HG03439 (cell line): ENCODE results near the gene ZNRD2.

Source experiments
- ATAC-seq: cut with Tn5 transposase; IDR thresholded peaks from one replicate; pipeline ENCODE4 v1.9.1; 2021; ENCODE audit warnings: mild to moderate bottlenecking, moderate library complexity; ENCODE audit not compliant: unreplicated experiment

ZNRD2 gene

DNA sequence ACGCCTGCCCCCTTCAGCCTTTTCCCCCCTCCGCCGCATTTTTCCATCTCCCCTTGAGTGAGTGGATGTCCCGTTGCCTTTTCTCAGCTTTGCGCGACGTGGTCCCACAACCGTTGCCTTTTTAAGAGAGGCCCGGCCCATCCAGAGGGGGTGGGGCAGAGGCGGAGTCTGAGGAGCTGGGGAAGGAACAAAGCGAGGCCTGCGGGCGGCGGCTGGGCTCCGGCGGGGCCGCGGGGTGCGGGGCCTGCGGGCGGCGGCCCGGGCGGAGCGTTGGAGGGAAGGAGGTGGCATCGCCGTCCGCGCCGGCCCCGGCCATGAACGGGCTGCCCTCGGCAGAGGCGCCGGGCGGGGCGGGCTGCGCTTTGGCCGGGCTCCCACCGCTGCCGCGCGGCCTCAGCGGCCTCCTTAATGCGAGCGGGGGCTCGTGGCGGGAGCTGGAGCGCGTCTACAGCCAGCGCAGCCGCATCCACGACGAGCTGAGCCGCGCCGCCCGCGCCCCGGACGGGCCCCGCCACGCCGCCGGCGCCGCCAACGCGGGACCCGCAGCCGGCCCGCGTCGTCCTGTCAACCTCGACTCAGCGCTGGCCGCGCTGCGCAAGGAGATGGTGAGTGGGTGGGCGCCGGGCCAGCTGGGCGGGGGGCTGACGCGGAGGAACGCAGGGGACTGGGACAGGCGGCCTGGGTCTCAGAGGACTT is 2.2 kb downstream of the ZNRD2 start, which contains the start of gene FAM89B:
TSS of gene FAM89B (plus strand) at position 183 of the 696 bp plus-strand sequence. CDS start at position 315, 132 bp downstream.
- ATAC-seq, result no peak

DNA sequence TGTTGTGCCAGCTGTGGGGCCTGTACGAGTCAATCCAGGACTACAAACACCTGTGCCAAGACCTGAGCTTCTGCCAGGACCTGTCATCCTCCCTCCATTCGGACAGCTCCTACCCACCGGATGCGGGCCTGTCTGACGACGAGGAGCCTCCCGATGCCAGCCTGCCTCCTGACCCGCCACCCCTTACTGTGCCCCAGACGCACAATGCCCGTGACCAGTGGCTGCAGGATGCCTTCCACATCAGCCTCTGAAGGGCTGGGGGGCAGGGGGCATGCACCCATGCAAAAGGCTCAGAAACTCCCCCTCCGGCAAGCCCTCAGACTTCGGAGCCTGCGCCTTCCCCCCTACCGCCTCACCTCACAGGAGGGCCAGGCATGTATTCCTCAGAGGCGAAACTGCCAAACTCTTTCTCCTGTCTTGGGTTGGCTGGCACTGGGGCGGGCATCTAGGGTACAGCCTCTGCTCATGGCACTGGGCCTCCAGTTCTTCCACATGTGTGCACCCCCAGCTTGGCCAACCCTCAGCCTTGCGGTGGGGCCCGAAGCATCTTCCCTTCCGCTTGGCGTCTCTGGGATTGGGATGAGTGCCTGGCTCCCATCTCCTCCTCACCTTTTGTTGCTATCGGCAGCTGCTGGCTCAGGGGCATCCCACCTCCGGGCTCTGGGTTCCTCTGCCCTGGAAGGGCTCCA is 3.3 kb downstream of the ZNRD2 start:
- no peak for ATAC-seq

- ATAC-seq, result peak; percentile 27
Measured at GRCh38 chr11:65574109-65574810, 4.0 kb downstream of the ZNRD2 start.

DNA sequence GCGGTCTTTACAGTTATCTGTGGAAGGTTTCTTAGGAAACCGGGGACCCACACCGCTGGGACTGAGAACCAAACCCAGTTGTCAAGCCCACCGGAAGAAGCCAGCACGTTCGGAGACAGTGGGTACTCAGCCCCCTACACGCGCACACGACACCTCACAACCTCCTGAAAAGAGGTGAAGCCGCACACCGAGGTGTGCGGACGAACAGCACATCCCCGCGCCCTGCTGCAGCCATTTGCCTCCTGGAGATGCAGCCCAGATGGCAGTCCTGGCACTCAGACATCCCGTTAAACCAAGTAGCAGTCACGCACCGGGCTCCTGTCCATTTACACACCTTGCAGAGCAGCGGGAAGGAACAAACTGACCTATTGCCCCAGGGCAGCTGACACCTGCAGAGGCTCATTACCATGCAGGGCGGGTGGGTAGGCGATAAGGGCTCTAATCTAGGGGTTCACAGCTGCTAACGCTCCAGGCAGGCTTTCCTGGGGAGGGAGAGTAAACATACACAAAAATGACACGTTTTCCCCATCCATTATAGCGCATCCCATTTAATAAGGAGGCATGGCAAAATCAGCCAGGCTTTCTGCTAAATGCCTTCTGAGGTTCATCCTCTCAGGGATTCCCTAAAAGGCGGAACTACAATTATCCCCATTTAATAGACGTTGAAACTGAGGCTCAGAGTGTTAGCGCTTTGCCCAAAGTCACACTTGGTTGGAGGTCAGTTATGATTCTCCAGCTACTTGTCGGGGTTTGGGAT is 4.7 kb downstream of the ZNRD2 start:
- no peak for ATAC-seq

- ATAC-seq, result no peak
Measured at GRCh38 chr11:65575568-65576231, 5.4 kb downstream of the ZNRD2 start, which contains the start of gene EHBP1L1. Gene EHBP1L1, plus strand, starts transcription at chr11:65576053. Its CDS starts 250 bp downstream, at chr11:65576303.

DNA sequence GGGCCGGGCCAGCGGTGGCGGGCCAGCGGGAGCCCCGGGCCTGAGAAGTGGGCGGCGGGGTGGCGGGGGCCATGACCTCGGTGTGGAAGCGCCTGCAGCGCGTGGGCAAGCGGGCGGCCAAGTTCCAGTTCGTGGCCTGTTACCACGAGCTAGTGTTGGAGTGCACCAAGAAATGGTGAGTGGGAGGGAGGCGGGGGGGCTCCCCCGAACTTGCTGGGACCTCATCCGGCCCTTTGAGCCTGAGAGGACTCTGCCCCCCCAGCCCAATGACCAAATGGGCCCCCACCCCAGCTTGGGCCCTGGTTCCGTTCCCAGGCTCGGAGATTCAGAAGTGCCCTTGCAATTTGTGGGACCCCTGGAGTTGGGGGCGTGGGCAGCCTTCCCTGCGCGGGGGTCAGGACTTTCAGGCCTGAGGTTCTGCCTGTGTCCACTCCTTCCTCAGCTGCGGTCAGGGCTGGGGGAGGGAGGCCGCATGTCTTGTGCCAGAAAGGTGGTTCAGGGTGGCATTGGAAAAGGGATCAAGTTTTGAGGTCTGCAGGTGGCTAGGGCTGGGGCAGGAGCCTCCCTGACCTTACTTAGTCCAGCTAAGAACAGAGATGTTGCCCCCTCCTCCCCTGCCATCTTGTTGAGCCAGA is 6.1 kb downstream of the ZNRD2 start:
- no peak for ATAC-seq

- no peak for ATAC-seq
Measured at GRCh38 chr11:65576867-65577755, 6.8 kb downstream of the ZNRD2 start.

GRCh38 chr11:65577756-65578109 is 7.5 kb downstream of the ZNRD2 start:
- no peak for ATAC-seq

GRCh38 chr11:65578134-65578533 is 7.9 kb downstream of the ZNRD2 start:
- ATAC-seq, result no peak

GRCh38 chr11:65578667-65579066 is 8.4 kb downstream of the ZNRD2 start:
- no peak for ATAC-seq

DNA sequence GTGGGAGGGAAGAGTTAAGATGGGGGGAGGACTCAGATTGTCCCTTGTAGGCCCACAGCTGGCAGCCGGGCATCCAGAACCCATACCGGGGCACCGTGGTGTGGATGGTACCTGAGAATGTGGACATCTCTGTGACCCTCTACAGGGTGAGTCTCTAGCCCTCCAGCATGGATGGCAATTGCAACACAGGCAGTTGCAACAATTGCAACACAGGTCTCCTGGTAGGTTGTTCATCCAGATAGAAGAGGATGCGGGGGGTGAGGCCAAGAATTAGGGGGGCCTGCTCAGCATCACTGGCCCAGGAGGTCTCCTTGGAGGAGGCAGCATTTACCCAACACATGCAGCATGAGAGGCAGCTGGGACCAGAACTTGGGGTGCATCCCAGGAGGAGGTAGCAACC is 9.0 kb downstream of the ZNRD2 start:
- ATAC-seq, result no peak

- ATAC-seq, result no peak
Measured at GRCh38 chr11:65580031-65580692, 9.9 kb downstream of the ZNRD2 start.

- no peak for ATAC-seq
Measured at GRCh38 chr11:65580756-65581155, 10.5 kb downstream of the ZNRD2 start.

GRCh38 chr11:65581928-65582327 is 11.7 kb downstream of the ZNRD2 start:
- ATAC-seq, result no peak

- no peak for ATAC-seq
Measured at GRCh38 chr11:65583589-65583988, 13.3 kb downstream of the ZNRD2 start.

GRCh38 chr11:65584106-65584505 is 13.8 kb downstream of the ZNRD2 start:
- no peak for ATAC-seq

- ATAC-seq, result no peak
Measured at GRCh38 chr11:65584723-65585171, 14.5 kb downstream of the ZNRD2 start.
